ENCODE data around the gene SLC13A5. TPM values are rescaled to one million over a fixed set of nuclear protein-coding genes. Genes with fewer than 3 reads are reported as not detected.

The SLC13A5 gene
- total RNA-seq, 4 donors from 2014 or later: 0.39 TPM; not detected in 3

DNA sequence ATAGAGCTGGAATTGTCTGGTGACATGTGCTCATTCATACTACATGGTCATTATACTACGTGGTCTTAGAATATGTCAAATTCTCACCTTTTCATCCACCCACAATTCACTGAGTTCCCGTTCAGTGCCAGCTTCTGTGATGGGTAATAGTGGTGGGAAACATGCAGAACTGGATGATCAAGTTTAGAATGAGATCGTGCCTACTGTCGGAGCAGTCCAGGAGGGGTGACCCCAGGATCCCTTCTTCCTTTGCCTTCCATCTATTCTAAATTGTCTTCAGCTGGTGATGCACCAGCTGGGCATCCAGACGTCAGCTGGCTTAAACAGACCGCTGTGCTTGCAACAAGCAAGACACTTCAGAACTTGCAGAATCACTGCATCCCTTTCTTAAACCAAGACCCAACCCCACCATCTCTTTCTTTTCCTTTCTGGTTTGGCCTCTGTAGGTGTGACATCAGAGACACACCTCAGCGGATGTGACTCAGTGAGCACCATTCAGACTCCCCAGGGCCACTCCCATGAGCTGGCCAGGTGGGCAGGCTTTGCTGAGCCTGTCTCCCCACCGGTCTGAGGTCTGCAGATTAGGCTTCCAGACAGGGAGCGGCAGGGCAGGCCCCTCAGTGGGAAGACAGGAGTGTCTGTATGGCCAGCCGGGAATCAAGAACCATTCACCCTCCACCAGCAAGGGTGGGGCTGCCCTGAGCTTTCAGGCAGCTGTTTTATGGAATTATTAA, 43.5 kb downstream of the SLC13A5 start:
- Histone ChIP-seq H3K36me3 (no peaks in the 10 kb centered on the region), H3K4me3 (no peak overlapping the region), H3K9me3 (no peaks in the 10 kb centered on the region), H3K4me1 (no peaks in the 10 kb centered on the region), H3K27me3 (peaks cover 54% of the 10 kb centered on the region), H3K27ac (no peak overlapping the region)
- no peak for TF ChIP-seq POLR2AphosphoS5 (IDR thresholded peaks at IDR 0.05)
- no peak for TF ChIP-seq POLR2A (IDR thresholded peaks at IDR 0.05)
- TF ChIP-seq, protein P1, sequence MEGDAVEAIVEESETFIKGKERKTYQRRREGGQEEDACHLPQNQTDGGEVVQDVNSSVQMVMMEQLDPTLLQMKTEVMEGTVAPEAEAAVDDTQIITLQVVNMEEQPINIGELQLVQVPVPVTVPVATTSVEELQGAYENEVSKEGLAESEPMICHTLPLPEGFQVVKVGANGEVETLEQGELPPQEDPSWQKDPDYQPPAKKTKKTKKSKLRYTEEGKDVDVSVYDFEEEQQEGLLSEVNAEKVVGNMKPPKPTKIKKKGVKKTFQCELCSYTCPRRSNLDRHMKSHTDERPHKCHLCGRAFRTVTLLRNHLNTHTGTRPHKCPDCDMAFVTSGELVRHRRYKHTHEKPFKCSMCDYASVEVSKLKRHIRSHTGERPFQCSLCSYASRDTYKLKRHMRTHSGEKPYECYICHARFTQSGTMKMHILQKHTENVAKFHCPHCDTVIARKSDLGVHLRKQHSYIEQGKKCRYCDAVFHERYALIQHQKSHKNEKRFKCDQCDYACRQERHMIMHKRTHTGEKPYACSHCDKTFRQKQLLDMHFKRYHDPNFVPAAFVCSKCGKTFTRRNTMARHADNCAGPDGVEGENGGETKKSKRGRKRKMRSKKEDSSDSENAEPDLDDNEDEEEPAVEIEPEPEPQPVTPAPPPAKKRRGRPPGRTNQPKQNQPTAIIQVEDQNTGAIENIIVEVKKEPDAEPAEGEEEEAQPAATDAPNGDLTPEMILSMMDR (IDR thresholded peaks at IDR 0.05): no peak
- TF ChIP-seq EP300 (IDR thresholded peaks at IDR 0.05): no peak
- WGBS, 2 donors (ENCODE audit: low coverage in 1 of 2): 57 to 77% methylated on average over 6 to 8 of the region's 10 CpGs
- ATAC-seq: no peak

DNA sequence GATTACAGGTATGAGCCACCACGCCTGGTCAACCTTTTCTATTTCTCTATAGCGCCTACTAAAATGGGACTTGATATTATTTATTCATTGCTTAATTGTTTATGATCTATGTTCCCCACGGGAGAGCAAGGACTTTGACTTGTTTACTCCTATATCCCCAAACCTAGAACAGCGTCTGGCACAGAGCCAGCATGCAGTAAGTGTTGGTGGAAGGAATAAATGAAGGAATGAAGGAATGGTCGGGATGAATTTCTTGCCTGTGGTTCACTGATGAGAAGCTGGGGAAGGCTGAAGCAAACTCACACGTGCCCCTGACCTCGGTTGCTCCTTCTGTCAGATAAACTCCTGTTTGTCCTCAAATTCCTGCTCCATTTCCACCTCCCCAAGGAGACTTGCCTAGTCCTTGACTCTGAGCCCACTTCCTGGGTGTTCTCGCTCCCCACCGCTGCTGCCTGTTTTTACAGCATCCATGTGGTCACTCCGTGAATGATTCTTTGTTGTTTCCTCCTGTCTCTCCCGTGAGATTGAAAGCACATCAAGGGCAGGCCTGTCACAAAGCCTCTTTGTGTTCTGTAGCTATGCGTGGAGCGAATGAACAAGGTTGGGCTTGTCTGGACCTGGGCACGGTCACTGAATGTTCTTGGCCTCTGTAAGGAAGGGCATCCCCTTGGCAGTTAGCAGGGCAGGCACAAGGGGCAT, 44.3 kb downstream of the SLC13A5 start:
- 60 to 70% methylated on average over 7 to 13 of the region's 14 CpGs for WGBS, 2 donors (ENCODE audit: low coverage in 1 of 2)
- no peaks in the 10 kb centered on the region for H3K9me3 ChIP-seq

DNA sequence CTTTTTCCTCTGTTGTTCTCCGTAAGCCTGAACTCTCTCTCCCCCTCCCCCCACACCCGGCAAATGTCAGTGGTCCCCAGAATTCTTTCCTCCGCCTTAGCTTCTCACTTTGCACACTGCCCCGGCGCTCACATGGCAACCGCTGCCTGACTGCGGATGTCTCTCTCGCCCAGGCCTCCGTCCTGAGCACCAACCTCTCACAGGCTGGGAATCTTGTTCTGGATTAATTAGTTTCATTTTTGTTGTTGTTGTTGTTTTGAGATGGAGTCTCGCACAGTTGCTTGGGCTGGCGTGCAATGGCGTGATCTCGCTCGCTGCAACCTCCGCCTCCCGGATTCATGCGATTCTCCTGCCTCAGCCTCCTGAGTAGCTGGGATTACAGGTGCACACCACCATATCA, 45.0 kb downstream of the SLC13A5 start:
- no peak overlapping the region for H3K4me3 ChIP-seq
- H3K27me3 ChIP-seq: peaks cover 44% of the 10 kb centered on the region
- WGBS, 2 donors (ENCODE audit: low coverage in 1 of 2): 40 to 65% methylated on average over 1 to 17 of the region's 17 CpGs
- H3K27ac ChIP-seq: no peak overlapping the region
- TF ChIP-seq POLR2A (IDR thresholded peaks at IDR 0.05) (no peak), POLR2AphosphoS5 (IDR thresholded peaks at IDR 0.05) (no peak), EP300 (IDR thresholded peaks at IDR 0.05) (no peak)
- TF ChIP-seq, protein P1 (IDR thresholded peaks at IDR 0.05): no peak
- no peaks in the 10 kb centered on the region for H3K36me3 ChIP-seq
- H3K4me1 ChIP-seq: no peaks in the 10 kb centered on the region
- no peaks in the 10 kb centered on the region for H3K9me3 ChIP-seq
- ATAC-seq: no peak

More for the DNA sequence above, 44.3 kb downstream of the SLC13A5 start:
- no peak overlapping the region for H3K27ac ChIP-seq
- TF ChIP-seq POLR2A (IDR thresholded peaks at IDR 0.05): no peak
- TF ChIP-seq, protein P1 (IDR thresholded peaks at IDR 0.05): no peak
- no peak for TF ChIP-seq EP300 (IDR thresholded peaks at IDR 0.05)
- TF ChIP-seq POLR2AphosphoS5 (IDR thresholded peaks at IDR 0.05): no peak
- ATAC-seq: no peak
- H3K4me1 ChIP-seq: no peaks in the 10 kb centered on the region
- H3K27me3 ChIP-seq: peaks cover 47% of the 10 kb centered on the region
- no peak overlapping the region for H3K4me3 ChIP-seq
- H3K36me3 ChIP-seq: no peaks in the 10 kb centered on the region

DNA sequence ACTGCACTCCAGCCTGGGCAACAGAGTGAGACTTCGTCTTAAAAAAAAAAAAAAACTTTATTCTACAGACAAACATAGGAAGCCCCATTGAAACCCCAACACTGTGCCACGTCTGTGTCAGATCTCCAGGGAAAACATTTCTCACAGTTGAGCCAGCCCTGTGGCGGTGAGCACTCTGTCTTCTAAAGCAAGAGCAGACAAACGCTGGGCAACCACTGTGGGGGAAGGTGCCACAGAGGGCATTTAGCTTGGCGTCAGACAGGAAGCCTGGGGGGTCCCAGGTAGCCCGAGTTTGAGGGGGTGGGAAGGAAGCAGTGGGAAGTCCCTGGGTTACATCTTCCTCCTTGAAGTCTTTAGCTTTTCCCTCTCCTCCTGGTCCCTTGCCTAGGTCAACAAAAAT, 45.7 kb downstream of the SLC13A5 start:
- Histone ChIP-seq H3K27me3 (peaks cover 39% of the 10 kb centered on the region), H3K4me1 (no peaks in the 10 kb centered on the region), H3K9me3 (no peaks in the 10 kb centered on the region), H3K27ac (no peak overlapping the region), H3K4me3 (no peak overlapping the region), H3K36me3 (no peaks in the 10 kb centered on the region)
- ATAC-seq: no peak
- 59 to 70% methylated on average over 2 to 5 of the region's 6 CpGs for WGBS, 2 donors (ENCODE audit: low coverage in 1 of 2)
- TF ChIP-seq POLR2AphosphoS5 (IDR thresholded peaks at IDR 0.05) (no peak), EP300 (IDR thresholded peaks at IDR 0.05) (no peak), POLR2A (IDR thresholded peaks at IDR 0.05) (no peak)
- TF ChIP-seq, protein P1 (IDR thresholded peaks at IDR 0.05): no peak
